Measurements from ENCODE around the gene AQP12A. TPM values are rescaled to one million over a fixed set of nuclear protein-coding genes. Genes with fewer than 3 reads are reported as not detected.
A peak's percentile ranks its signal among the peaks of the same experiment; 100 is the strongest.
"Not testable (repeated sequence)": the region's sequence is repeated elsewhere in the genome, so short reads cannot be mapped to it uniquely, and the experiment has no call there.

Gene AQP12A, protein sequence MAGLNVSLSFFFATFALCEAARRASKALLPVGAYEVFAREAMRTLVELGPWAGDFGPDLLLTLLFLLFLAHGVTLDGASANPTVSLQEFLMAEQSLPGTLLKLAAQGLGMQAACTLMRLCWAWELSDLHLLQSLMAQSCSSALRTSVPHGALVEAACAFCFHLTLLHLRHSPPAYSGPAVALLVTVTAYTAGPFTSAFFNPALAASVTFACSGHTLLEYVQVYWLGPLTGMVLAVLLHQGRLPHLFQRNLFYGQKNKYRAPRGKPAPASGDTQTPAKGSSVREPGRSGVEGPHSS
- not detected in 2 replicates for total RNA-seq (2014; rRNA removed)
- not detected for polyA plus RNA-seq (2012)

DNA sequence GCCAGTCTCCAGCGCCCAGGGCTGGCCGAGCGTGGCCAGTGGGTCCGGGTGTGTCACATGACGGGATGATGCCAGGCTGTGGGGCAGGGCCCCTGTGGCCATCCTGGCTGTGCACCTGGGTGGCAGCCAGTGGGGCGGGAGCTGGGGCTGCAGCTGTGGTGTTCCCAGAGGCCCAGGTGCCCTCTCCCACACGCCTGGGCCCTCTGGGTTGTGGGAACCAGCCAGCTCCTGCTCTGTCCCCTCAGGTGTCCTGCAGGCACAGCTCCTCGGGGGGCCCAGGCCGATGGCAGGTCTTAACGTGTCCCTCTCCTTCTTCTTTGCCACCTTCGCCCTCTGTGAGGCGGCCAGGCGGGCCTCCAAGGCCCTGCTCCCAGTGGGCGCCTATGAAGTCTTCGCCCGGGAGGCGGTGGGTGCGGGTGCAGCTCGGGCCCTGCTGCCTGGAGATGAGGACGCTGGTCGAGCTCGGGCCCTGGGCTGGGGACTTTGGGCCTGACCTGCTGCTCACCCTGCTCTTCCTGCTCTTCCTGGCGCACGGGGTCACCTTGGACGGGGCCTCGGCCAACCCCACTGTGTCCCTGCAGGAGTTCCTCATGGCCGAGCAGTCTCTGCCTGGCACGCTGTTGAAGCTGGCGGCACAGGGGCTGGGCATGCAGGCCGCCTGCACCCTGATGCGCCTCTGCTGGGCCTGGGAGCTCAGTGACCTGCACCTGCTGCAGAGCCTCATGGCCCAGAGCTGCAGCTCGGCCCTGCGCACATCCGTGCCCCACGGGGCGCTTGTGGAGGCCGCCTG, at the start of gene AQP12A:
TSS of gene AQP12A (plus strand) at position 236 of the 790 bp plus-strand sequence. CDS start at position 284, 48 bp downstream.
- not testable (repeated sequence) for DNase-seq (ENCODE audit: low read depth)

DNA sequence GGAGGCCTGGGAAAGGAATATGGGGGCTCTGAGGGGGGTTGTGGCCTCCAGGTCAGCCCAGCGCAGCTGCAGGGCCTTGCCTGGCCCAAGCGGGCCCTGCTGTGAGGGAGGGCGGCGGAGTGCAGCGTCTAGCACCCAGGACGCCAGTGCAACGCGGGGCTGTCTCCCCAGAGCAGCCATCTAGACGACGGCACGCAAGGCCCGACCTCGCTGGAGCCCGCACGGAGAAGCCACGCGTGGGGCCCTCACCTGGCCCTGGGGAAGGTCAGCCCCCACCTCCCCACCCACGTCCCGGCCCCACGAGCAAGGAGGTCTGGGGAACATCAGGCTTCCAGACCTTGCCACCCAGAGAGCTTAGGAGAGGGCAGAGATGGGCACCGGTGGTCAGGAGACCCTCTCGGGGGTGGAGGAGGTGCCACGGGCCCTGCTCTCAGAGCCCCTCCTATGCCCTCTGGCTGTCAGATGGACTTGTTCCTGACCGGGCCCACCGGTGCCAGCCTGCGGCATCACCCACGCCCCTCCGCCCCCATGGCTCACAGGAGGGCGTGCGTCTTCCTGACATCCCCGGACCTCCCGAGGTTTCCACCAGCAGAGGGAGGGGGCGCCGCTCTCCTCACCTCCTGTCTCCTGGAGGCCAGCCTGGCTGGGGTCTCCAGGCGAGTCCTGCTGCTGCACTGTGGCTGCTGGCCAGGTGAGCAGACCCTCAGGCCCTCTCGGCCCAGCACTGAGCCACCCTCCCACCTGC, 49.4 kb upstream of the AQP12A start:
- DNase-seq (ENCODE audit: low read depth): no peak

DNA sequence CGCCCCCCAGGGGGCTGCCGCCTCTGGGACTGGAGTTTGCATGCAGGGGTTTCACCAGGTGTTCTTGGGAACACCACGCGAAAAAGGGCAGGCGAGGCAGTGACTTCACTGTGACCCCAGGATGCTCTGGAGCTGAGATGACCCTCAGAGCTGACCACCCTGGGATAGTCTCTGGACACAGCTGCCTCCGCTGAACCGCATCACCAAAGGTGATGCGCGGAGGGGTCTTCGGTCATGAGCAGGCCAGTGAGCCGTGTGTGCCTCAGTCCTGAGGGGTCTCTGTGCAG, 48.9 kb upstream of the AQP12A start:
- DNase-seq (ENCODE audit: low read depth): no peak

DNA sequence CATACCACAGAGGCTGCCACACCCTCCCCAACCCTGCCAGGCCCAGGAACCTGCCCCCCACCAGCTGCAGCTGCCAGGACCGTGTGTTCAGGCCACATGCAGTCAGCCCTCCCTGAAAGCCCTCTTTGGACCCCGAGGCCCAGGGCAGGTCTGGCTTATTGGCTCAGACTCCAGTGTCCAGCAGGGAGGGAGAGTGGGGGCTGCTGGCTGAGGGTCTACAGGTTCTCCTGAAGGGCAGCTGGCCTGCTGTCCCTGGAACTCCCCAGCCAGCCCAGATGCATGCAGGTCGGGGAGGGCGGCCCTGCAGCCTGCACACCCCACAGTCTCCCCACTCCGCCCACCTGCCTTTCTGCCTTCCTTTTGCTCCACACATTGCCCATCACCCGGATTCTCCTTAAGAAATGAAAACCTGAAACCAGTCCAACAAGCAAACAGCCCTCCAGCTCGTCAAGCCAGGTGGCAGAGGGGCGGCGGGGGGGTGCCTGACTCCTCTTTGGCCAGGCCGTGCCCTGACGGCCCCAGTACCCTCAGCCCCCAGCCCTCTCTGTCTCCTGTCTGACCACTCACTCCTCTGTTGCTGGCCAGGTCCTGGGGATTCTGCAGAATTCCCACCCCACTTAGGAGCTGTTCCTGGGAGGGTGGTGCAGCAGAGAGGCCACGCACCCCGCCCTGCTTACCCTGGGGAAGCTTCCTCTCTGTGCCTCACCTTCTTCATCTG, 48.4 kb upstream of the AQP12A start:
- DNase-seq (ENCODE audit: low read depth): no peak

DNA sequence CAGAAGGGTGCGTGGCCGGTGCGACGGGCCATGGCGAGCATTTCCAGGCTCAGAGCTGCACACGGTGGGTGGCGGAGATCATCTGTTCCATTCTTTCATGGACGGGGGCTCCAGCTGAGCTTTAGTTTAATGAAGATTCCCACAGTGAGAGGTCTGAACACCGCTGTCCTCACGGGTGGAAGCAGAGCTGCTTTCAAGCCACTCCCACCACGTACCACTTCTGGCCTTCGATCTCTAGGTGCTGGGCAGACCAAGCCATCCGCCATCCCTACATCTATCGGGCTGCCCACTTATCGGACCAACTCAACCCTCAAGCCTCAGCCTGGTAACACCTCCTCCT, 47.9 kb upstream of the AQP12A start:
- DNase-seq (ENCODE audit: low read depth): no peak

DNA sequence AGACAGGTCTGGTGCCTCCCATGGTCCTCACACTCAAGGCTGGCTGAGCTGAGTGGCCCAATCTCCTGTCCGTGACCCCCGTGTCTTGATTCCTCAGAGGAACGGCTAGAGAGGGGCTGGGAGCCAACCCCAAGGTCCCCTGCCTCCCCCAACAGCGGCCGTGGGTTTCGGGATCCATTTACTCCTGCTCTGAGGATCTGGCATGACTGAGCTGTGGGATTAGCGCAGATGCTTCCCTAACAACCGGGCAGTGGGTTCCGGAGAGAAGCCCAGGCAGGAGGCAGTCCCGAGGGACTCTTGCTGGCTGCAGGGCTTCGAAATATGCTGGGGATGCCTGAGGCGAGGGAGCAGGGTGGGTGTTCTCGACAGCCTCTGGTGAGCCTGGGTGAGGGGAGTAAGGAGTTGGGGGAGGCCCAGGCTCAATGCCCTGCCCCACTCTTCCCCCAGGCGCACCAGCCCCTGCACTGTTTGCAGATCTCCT, 47.5 kb upstream of the AQP12A start:
- no peak for DNase-seq (ENCODE audit: low read depth)

DNA sequence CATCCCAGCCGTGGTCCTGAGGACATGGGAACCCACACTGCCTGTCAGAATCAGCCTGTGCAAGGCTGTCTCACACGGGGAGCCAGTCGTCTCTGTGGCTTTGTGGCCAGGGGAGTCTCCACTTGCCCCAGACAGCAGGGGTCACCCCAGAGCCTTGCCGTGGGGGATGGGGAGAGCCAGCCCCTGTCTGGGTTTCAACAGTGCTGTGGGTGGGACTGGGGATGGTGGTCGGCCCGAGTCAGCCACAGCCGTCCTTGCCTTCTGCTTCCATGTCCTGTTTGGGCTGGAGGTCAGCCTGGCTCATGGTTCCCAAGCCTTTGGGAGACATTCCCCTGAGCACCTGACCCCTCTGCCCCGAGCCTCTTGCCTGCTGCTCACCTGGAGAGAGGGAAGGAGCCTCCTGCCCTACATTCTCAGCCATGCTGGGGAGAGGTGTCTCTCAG, 46.8 kb upstream of the AQP12A start:
- DNase-seq (ENCODE audit: low read depth): no peak

DNA sequence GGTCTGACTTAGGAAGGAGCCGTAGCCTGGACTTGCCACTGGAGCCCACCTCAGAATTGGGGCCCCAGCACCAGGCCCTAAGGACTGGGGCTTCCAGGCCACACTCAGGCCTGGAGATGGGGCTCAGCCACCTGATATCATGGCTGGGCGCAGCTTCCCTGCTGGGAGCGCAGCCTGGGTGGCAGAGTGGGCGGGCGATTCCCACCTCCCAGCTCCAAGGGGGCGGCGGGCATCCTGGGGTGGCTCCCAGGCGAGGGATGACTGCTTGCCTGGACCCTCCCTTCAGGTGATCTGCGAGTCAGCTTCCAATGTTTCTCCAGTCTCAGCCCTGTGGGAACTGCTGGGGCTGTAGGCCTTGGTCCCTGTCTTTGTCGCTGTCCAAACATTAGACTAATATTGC, 46.3 kb upstream of the AQP12A start:
- DNase-seq (ENCODE audit: low read depth): no peak

DNA sequence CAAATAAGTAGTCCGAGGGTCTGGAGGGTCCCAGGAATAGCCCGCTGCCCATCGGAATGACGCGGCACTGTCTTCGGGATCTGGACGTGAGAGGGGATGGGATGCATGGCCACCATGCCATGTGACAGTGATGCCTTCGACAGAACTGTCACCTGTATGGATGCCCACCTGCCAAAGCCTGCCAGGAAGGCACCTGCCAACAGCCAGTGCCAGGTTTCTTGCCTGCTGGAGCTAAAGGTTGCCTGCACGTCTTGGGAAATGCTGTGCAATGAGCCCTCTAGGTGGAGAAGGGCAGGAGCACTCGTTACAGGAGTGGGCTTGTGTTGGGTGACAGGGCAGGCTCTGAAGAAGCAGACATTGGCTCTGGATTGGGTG, 45.9 kb upstream of the AQP12A start:
- no peak for DNase-seq (ENCODE audit: low read depth)

DNA sequence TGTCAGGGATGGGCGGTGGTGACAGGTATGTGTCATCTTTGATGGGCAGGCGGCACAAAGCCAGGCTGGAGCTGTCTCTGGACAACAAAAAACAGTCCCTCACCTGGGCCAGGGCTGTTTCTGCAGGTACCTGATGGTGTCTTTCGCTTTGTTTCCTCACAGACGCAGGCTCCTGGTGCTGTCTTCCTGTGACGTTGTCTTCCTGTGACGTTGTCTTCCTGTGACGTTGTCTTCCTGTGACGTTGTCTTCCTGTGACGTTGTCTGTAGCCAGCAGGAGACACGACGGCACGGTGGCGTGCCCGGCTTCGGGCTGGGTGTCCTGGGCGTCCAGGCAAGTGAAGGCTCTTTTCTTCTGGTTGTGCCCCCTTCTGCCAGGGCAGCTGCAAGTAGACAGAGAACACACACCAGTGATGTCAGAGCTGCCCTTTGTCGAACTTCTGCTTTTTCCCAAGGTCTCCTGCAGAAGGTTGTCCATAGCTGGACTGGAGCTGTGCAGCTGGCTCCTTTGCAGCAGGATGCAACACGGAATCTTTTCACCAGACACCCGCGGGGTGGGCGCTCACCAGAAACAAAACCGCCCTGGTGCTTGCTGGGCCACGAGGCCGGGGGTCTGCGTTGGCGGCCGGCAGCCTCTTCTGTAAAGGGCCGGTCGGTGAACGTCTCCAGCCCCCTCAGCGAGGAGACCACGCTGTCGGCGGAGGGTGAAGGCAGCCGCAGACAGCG, 45.3 kb upstream of the AQP12A start:
- no peak for DNase-seq (ENCODE audit: low read depth)

DNA sequence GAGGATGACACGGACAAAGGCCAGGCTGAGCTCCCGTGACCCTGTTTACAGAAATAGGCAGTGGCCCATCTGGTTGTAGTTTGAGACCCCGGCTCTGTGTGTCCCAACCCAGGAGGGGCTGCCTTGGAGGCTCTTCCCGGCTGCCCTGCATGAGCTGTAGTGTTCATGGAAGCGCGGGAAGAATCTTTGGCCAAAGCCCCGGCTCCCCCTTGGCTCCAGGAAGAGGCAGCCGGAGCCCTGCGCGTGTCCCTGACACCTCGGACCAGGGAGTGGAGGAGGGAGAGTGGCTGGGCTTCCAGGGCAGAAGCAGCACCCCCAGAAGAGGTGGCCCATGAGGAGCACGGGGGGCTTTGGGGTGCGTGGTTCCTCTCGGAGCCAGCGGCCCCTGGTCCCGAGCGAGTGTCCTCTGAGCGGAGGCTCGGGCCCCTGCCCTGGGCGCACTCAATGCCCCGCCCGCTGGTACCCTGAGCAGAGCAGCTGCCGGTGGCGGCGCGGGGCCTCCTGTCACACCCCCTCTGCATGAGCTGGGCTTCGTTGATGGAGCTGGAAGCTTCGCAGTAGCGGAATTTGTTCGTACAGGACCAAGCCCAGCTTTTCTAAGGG, 44.7 kb upstream of the AQP12A start:
- no peak for DNase-seq (ENCODE audit: low read depth)

DNA sequence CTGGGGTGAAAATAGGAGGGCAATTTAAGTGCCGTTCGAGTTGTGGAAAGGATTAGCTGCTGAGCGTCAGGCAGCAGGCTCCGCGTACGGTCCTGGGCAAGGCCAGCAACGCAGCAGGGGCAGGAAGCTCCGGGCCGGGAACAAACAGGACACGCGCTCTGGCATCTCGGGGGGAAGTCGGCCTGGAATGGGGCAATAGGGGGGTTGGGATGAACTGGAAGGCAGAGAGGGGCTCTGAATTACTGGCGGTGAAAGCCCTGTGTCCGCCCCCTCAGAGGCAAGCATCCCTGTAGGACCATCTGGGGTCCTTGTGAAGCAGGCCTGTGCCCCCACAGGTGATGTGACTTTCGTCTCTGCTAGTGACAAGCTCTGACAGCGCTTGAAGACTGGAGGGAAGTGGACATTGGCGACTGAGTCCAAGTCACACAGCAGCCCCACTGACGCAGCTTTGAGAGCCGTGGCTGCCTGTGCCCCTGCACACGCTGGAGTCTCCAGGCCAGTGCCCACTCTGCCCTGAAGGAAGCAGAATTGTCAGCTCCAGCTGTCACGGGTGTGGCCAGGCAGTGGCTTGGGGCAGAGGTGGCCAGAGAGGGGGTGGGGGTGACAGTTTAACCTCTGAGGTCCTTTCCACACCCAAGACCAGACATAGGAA, 44.0 kb upstream of the AQP12A start:
- no peak for DNase-seq (ENCODE audit: low read depth)

DNA sequence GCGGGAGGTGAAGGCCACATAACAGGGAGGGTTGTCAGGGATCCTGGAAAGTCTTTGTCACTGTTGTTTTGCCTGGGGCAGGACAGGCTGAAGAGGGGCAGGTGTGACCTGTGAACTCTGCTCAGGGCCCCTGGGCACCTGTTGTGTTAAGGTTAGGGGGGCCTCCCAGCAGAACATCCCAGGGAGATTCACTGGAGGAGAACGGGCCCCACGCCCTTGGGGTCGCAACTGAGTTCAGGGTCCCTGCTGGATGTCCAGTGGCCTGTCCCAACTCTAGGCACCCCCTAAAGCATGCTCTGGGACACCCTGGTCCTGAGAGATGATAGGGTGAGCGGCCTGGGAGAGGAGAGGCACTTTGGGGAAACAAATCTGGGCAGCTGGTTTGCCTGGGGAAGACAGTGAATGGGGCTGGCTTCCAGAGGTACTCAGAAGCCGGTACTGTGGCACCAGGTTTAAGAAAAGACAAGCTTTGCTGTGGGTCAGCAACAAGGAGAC, 43.5 kb upstream of the AQP12A start:
- DNase-seq (ENCODE audit: low read depth): no peak

DNA sequence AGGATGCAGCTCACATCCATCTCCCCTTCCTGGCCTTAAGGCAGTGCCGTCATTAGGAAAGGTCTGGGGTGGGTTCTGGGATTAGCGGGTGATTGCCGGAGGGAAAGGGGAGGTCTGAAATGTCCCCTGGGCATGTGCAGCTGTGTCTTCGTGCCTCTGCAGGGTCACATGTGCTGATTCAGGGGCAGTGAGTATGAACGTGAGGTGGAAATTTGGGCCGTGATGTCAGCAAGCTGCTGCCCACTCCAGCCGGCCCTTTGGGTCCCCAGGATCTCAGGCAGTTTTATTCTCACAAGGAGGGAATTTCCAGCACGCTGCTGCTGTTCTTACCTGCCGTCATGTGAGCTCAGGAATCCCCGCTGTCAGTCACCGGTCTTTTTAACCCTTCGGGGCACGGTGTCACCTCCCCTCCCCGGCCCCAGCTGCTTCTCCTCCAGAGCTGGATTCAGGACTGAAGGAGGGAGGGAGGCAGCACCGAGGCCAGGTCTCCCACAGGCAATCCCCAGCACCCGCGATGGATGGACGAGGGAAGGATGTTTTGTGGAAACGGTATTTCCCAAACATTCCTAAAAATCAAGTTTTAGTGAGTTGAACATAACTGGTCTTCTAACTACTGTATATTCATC, 42.9 kb upstream of the AQP12A start:
- no peak for DNase-seq (ENCODE audit: low read depth)

DNA sequence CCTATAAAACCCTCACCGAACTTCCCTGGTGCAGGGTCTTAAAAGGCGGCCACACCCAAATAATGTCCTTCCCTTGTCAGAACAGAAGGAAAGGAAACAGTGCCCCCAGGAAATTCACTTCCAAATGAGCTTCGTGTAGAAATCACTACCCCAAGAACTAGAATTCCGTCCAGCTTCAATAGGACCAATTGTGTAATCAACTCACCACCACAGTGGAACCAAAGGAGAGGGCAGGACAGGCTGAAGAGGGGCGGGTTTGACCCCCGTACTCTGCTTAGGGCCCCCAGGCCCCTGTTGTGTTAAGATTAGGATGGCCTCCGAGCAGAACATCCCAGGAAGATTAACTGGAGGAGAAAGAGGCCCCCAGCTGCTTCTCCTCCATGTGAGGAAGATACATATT, 42.3 kb upstream of the AQP12A start:
- DNase-seq (ENCODE audit: low read depth): no peak

DNA sequence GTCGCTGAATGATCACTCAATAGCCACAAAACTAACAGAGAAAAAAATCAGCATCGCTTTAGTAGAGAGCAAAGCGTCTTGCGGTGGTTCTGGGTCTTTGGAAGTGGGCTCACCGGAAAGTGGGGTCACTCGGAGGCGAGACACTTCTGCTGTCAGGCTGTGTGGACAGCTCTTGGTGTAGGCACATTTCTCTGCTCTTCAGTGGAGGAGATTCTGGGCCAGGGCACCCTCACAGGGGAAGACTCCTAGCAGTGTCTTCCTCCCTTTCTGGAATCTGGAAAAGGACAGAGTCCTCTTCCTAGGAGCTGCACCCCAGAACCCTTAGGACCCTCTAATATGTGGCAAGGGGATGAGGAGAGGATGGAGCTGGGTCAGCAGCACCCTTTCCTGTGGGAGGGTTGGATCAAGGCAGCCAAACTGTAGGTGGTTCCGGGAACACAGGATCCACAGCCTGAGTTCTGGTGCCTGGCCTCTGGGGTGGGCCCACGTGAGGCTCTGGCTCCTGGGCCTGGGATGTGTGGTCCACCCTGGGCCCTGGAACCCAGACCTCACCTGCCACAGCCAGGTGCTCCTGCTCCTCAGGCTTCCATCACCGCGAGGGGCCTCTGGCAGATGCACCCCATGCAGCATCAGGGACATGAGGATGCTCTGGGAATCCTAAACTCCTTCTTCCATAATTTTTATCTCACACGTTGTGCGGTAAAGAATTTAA, 41.3 kb upstream of the AQP12A start:
- no peak for DNase-seq (ENCODE audit: low read depth)

DNA sequence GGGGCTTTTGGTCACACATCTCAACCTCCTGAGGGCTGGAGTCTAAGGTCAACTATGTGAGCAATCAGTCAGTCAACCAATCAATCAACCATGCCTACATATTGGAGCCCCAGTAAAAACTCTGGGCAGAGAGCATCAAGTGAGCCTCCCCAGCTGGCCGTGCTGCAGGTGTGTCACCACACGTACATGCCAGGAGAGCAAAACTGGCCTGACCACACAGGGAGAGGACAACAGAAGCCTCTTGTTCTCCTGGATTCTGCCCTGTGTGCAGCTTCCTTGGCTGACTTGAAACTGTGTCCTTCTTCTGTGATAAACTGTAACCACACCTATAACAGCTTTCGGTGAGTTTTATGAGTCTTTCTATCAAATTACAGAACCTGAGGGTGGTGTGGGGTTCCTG, 40.5 kb upstream of the AQP12A start:
- DNase-seq (ENCODE audit: low read depth): no peak

DNA sequence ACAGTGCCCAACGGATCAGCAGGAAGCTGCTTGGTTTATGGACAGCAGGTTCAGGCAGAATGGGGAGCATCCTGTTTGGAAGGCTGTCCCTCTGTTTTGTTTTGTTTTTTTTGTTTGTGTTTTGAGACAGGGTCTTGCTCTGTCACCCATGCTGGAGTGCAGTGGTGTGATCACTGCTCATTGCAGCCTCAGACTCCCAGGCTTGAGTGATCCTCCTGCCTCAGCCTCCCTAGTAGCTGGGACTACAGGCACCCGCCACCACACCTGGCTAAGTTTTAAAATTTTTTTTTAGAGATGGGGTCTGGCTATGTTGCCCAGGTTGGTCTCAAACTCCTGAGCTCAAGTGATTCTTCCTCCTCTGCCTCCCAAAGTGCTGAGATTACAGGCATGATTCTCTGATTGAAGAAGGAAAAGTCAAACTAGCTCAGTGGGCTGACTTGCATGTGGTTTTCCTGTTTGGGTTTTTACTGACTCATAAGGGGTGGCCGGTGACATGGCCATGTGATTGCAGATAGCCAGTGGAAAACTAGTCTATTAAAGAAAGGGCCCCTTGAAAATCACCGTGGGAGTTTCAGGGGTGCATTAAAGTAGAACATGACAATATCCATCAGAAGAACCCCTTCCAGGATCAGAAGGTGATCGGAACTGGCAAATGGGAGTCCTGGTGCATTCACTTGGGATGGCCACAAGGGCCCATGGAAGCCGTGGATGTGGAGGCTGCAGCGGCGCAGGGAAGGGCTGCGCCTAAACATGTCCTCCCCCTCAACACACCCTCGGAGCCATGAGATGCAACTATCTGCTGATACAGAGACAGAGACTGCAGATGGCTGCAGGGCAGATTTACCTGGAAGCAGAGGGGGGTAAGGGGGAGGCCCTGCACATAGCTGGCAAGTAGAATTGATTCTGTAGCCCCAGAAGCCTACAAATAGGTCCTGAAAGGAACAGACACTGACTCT, 35.5 kb upstream of the AQP12A start:
- DNase-seq (ENCODE audit: low read depth): peak; percentile 8

Data from LHCN-M2 (cell line).